GM19035 (cell line): ENCODE data around the gene PKIG.

Experiments used
- ATAC-seq: cut with Tn5 transposase; IDR thresholded peaks from one replicate; pipeline ENCODE4 v1.9.1; 2021; ENCODE audit not compliant: unreplicated experiment

PKIG gene

GRCh38 chr20:44615876-44616603, 33.7 kb downstream of the PKIG start:
- no peak for ATAC-seq

GRCh38 chr20:44616604-44616964, 34.2 kb downstream of the PKIG start:
- no peak for ATAC-seq

- ATAC-seq = no peak
Observed at GRCh38 chr20:44618318-44618731, 35.9 kb downstream of the PKIG start.

GRCh38 chr20:44619294-44619693, 36.9 kb downstream of the PKIG start:
- no peak for ATAC-seq

GRCh38 chr20:44620030-44620429, 37.7 kb downstream of the PKIG start:
- ATAC-seq = no peak

GRCh38 chr20:44621325-44621724, 38.9 kb downstream of the PKIG start:
- no peak for ATAC-seq

GRCh38 chr20:44621939-44622338, 39.6 kb downstream of the PKIG start:
- ATAC-seq = no peak

- no peak for ATAC-seq
Observed at GRCh38 chr20:44622501-44623270, 40.3 kb downstream of the PKIG start.

- ATAC-seq = no peak
Observed at GRCh38 chr20:44624152-44624551, 41.8 kb downstream of the PKIG start.

GRCh38 chr20:44624743-44625271, 42.4 kb downstream of the PKIG start:
- no peak for ATAC-seq

- ATAC-seq = no peak
Observed at GRCh38 chr20:44625361-44625760, 43.0 kb downstream of the PKIG start.

- no peak for ATAC-seq
Observed at GRCh38 chr20:44626278-44626677, 43.9 kb downstream of the PKIG start.

GRCh38 chr20:44627364-44628010, 45.1 kb downstream of the PKIG start:
- no peak for ATAC-seq

GRCh38 chr20:44629017-44629385, 46.6 kb downstream of the PKIG start:
- no peak for ATAC-seq

- ATAC-seq = no peak
Observed at GRCh38 chr20:44629542-44629941, 47.2 kb downstream of the PKIG start.

GRCh38 chr20:44630297-44630696, 47.9 kb downstream of the PKIG start:
- no peak for ATAC-seq

- no peak for ATAC-seq
Observed at GRCh38 chr20:44632103-44632752, 49.8 kb downstream of the PKIG start.

GRCh38 chr20:44633187-44633810, 50.9 kb downstream of the PKIG start:
- ATAC-seq = no peak

- ATAC-seq = no peak
Observed at GRCh38 chr20:44633872-44634600, 51.7 kb downstream of the PKIG start.

- no peak for ATAC-seq
Observed at GRCh38 chr20:44635877-44636276, 53.5 kb downstream of the PKIG start.
